Central memory CD8-positive, alpha-beta T cell (primary cell): ENCODE data around the gene SF3A1.

Source experiments
- ATAC-seq: fragments of 150-1000 bp; cut with Tn5 transposase; replicated peaks from 2 replicates; pipeline ENCODE4 v1.10.0; 2022; ENCODE audit warnings: mild to moderate bottlenecking, moderate FRiP score, moderate number of reproducible peaks; ENCODE audit not compliant: poor library complexity, severe bottlenecking; ENCODE audit errors: extremely low read depth
- DNase-seq, 2 donors: peaks; one replicate each; pipeline ENCODE4 v3.0.0; 2021; ENCODE audit warnings: low spot score in 2 of 2
- H3K27ac Mint-ChIP-seq: one replicate; pipeline ENCODE4 v1.8.0; 2022; ENCODE audit warnings: low read depth, mild to moderate bottlenecking, moderate library complexity, mixed read lengths
- H3K27me3 Mint-ChIP-seq: one replicate; pipeline ENCODE4 v1.8.0; 2022; ENCODE audit warnings: mixed read lengths
- H3K36me3 Mint-ChIP-seq: one replicate; pipeline ENCODE4 v1.8.0; 2022; ENCODE audit warnings: mild to moderate bottlenecking, moderate library complexity, mixed read lengths; ENCODE audit not compliant: insufficient read depth
- H3K4me1 Mint-ChIP-seq: one replicate; pipeline ENCODE4 v1.8.0; 2022; ENCODE audit warnings: mixed read lengths
- H3K4me3 Mint-ChIP-seq: one replicate; pipeline ENCODE4 v1.8.0; 2022; ENCODE audit warnings: mild to moderate bottlenecking, moderate library complexity, mixed read lengths
- H3K9me3 Mint-ChIP-seq: one replicate; pipeline ENCODE4 v1.8.0; 2022; ENCODE audit warnings: mixed read lengths

SF3A1 gene

DNA sequence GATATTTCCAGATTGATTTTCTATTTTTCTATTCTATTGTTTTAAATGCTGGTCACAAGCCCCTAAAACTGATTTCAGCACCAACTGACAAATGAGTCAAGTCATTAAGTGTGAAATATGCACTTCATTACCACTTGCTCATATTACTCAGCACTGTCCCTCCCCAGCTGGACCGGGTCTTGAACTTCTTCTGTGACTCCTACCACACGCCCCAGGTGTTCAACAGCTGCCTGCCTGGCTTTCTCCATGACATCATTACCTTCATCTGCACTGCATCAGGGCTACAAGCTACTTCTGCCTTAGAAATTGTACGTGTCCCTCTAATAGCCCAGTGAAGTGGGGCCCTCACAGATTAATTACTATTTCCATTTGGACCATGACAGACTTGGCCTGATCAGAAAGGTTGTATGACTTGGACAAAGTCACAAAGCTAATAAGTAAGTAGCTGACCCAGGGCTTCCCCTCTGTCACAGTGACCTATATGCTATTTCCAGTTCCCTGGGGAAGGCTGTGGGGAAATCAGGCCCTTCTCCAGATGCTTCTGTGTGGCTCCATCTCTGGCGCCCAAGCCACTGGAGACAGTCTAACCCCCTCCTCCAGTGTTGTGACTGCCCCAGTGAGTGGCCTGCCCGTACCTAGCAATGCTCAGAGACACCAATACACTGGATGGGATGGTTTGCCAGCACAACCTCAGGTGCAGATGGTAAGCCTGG lies 48.0 kb downstream of the SF3A1 start:
- no peaks in the 10 kb centered on the region for H3K9me3 Mint-ChIP-seq
- ATAC-seq (no peak), DNase-seq (no peak)
- peaks cover 9% of the 10 kb centered on the region for H3K36me3 Mint-ChIP-seq
- H3K27ac Mint-ChIP-seq, result peak overlapping the region; percentile 92
- H3K4me3 Mint-ChIP-seq, result peak overlapping the region; percentile 76
- H3K4me1 Mint-ChIP-seq, result peaks cover 91% of the 10 kb centered on the region
- H3K27me3 Mint-ChIP-seq, result no peaks in the 10 kb centered on the region

DNA sequence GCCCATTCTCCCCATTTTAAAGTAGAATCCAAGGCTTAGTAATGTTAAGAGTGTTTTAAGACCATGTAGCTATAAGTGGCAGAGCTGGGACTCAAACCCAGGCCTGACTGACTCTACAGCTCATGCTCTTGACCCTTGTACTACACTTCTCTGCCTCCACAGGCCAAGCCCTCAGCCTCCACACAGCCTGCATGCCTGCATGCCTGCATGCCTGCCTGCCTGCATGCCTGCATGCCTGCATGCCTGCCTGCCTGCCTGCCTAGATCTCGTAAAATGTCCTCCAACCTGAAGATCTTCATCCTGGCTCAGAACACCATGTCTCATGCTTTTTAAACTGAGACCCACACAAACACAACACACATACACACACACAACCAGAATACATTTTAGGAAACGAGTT lies 48.6 kb downstream of the SF3A1 start:
- ATAC-seq, result no peak
- H3K9me3 Mint-ChIP-seq, result no peaks in the 10 kb centered on the region

DNA sequence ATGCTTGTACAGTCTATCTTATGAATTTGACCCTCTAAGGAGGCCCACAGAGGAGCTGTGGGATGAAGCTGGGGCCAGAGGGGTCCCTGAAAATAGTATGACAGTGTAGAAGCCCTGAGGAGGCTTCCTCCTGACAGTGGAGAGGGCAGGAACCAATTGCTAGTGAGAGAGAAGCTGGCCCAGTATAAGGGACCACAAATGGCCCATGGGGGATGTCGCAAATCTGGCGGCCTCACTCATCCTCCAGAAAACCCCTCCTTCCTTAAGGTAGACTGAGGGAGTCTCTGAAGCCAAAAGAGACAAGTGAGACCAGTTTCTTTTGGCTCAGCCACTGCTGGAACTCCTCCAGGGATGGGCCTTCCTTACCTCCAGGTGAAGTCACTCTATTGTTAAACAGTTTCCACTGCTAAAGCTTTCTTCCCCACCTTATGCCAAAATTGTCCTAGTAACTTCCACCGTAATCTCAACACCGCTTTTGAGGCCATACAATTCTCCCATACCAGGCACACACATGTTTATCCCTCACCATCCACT lies 49.6 kb downstream of the SF3A1 start:
- Mint-ChIP-seq H3K4me1 (peaks cover 94% of the 10 kb centered on the region), H3K9me3 (no peaks in the 10 kb centered on the region), H3K4me3 (peak overlapping the region; percentile 76), H3K36me3 (peaks cover 12% of the 10 kb centered on the region), H3K27ac (peak overlapping the region; percentile 92), H3K27me3 (no peaks in the 10 kb centered on the region)
- no peak for DNase-seq
- no peak for ATAC-seq

More for the DNA sequence above, 48.6 kb downstream of the SF3A1 start:
- DNase-seq, result no peak
- Mint-ChIP-seq H3K27ac (peak overlapping the region; percentile 92), H3K36me3 (peaks cover 9% of the 10 kb centered on the region), H3K27me3 (no peaks in the 10 kb centered on the region), H3K4me3 (peak overlapping the region; percentile 76), H3K4me1 (peaks cover 94% of the 10 kb centered on the region)

DNA sequence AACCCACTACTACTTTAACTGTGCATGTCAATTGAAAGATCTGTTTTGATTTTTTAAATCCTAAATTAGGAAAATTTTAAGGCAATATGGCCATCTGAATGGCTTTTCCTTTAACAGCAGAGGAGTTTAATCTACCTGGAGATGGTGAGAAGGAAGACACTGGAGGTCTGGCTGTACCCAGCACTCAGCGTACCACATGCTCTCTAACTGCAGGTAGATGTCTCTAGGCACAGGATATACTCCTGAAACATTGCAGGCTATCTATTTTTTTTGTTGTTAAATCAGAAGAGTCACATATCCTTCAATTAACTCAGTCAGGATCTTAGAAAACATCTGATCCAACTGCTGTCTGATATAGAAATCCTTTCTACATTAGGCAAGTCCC lies 50.1 kb downstream of the SF3A1 start:
- Mint-ChIP-seq H3K9me3 (no peaks in the 10 kb centered on the region), H3K36me3 (peaks cover 12% of the 10 kb centered on the region), H3K4me3 (peak overlapping the region; percentile 76), H3K27me3 (no peaks in the 10 kb centered on the region), H3K27ac (peak overlapping the region; percentile 92), H3K4me1 (peaks cover 94% of the 10 kb centered on the region)
- no peak for DNase-seq
- peak; percentile 25 for ATAC-seq

DNA sequence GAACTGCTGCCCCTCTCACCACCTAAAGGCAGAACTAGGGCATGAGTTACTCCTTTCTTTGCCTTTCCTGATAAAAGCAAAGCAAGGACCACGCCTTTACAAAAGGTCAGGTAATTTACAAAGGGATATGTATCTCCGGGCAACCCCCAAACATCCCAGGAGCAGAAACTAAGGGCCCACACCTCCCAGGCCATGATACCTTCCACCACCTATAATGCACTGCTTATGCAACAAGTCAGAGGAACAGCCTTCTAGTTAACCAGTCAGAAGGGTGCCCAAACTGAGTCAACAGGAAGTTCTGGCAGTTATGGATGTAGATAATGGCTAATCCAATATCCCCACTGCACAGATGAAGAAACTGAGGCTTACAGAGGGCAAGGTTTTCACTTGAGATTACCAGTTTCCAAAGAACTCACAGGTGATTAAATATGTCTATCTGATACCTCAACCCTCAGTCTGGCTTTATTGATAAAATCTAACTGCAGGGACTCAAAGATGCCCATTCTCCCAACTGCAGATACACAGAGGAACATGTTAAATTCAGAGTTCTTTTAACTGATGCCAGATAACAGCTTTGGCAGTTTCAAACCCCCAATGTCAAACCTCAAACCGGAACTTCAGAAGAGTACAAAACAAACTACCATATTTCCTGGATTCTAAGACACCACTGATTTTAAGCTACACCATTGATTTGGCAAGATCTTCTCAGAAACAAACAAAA lies 50.6 kb downstream of the SF3A1 start:
- ATAC-seq (peak; percentile 74), DNase-seq (no peak)
- Mint-ChIP-seq H3K36me3 (peaks cover 12% of the 10 kb centered on the region), H3K4me3 (peak overlapping the region; percentile 76), H3K27me3 (no peaks in the 10 kb centered on the region), H3K4me1 (peaks cover 94% of the 10 kb centered on the region), H3K27ac (peak overlapping the region; percentile 92), H3K9me3 (no peaks in the 10 kb centered on the region)

DNA sequence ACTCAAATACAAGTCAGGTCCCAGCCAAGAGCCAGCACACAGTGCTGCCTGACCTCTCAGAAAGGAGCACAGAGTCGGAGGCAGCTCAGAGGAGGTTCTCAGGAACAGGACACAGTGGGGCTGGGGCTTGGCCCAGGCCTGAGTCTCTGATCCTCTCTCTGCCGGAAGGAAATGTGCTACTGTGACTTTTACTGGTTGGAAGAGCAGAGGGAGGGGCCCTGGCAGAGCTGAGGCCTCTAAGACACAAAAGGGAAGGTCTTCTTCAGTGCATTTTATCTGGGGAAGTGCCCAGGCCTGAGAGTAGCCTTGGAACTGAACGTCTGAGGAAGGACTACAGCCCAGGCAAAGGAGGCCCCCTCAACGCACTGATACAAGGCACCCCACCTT lies 51.2 kb downstream of the SF3A1 start:
- DNase-seq, result peak; percentile 31 to 35
- H3K4me1 Mint-ChIP-seq, result peaks cover 92% of the 10 kb centered on the region

DNA sequence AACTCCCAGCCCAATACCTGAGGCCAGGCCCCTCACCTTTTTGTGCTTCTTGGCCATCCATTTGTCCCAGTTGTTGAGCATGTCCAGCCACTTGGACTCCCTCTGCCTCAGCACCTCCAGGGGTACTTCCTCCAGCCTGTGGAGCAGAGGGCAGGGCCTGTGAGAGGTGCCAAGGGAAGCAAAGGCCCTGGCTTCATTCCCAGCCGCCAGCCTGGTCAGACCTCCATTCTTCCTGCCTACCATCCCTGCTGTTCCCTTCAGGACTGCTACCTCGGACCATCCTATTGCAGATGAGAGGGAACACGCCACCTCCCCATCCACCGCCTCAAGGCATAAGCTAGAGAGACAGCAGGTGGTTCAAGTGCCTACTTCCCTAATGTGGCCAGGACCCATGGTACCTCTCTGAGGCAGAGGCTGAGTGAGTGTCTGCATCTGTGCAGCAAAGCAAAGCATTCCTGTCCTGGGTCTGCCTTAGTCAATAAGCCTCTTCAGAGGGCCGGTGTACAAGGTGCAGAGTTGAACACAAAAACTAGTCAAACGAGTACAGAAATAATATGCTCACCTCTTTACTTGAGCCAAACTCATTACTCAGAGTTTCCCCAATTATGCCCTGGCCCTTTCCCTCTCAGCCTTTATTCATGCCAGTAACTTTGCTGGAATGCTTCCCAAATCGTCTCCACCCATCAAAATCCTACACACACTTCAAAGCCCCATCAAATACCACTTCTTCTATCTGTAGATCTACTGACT lies 52.0 kb downstream of the SF3A1 start:
- ATAC-seq, result no peak
- H3K36me3 Mint-ChIP-seq, result peaks cover 12% of the 10 kb centered on the region

More for the DNA sequence above, 51.2 kb downstream of the SF3A1 start:
- peaks cover 9% of the 10 kb centered on the region for H3K36me3 Mint-ChIP-seq
- no peaks in the 10 kb centered on the region for H3K27me3 Mint-ChIP-seq
- ATAC-seq, result peak; percentile 61
- H3K4me3 Mint-ChIP-seq, result peak overlapping the region; percentile 76
- no peaks in the 10 kb centered on the region for H3K9me3 Mint-ChIP-seq
- H3K27ac Mint-ChIP-seq, result peak overlapping the region; percentile 92

DNA sequence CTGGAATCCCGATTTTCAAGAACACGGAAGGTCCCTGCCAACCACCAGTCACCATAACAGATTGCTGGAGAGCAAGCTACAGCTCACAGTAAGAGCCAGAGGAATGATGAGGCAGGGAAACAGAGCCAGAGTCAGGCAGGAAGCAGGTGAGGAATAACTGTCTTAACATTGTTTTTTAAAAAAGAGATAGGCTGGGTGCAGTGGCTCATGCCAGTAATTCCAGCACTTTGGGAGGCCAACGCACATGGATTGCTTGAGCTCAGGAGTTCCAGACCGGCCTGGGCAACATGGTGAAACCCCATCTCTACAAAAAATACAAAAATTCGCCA lies 53.9 kb downstream of the SF3A1 start:
- Mint-ChIP-seq H3K27ac (peak overlapping the region; percentile 92), H3K9me3 (no peaks in the 10 kb centered on the region), H3K36me3 (peaks cover 22% of the 10 kb centered on the region), H3K4me1 (peaks cover 78% of the 10 kb centered on the region), H3K4me3 (peak overlapping the region; percentile 60), H3K27me3 (no peaks in the 10 kb centered on the region)
- ATAC-seq (no peak), DNase-seq (no peak)

More for the DNA sequence above, 52.0 kb downstream of the SF3A1 start:
- DNase-seq, result no peak
- H3K9me3 Mint-ChIP-seq, result no peaks in the 10 kb centered on the region
- H3K4me1 Mint-ChIP-seq, result peaks cover 84% of the 10 kb centered on the region
- no peaks in the 10 kb centered on the region for H3K27me3 Mint-ChIP-seq
- peak overlapping the region; percentile 76 for H3K4me3 Mint-ChIP-seq
- peak overlapping the region; percentile 92 for H3K27ac Mint-ChIP-seq

DNA sequence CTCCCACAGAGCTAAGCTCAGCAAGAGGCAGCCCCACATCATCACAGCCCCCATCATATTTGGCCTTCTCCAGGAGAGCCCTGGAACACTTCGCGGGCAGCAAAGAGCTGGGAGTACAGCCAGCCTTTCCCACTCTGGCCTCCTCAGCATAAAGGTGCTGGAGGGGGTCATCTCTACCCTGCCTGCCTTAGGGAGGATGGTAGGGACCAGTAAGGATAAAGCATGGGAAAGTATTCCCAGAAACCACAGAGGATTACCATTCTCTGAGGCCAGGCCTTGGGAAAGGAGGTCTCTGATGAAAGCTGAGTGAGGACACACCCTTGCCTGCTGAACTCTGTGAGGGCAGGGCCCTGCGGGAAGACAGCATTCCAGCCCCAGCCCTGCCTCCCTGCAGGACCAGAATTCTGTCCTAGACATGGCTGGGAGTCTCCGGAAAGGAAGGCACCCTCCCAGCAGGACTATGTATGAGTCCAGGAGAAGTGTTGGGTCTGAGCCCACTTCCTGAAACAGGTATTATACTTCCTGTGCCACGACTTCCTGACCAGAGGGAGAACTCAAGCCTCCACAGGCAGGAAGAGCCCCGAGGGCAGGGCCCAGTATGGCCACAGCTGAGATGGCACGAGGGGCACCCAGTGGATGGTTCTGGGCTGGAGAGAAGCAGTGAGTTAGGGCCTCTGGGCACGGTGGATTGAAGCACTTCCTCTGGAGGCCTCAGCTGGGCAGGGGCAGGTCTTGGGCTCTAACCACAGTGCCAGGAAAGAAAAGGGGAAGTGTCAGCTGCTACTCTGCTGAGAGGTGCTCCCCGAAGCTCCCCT lies 54.5 kb downstream of the SF3A1 start:
- no peaks in the 10 kb centered on the region for H3K9me3 Mint-ChIP-seq
- H3K36me3 Mint-ChIP-seq, result peaks cover 23% of the 10 kb centered on the region
- ATAC-seq (no peak), DNase-seq (no peak)
- no peaks in the 10 kb centered on the region for H3K27me3 Mint-ChIP-seq
- H3K4me3 Mint-ChIP-seq, result peak overlapping the region; percentile 63
- H3K27ac Mint-ChIP-seq, result peak overlapping the region; percentile 92
- H3K4me1 Mint-ChIP-seq, result peaks cover 73% of the 10 kb centered on the region

DNA sequence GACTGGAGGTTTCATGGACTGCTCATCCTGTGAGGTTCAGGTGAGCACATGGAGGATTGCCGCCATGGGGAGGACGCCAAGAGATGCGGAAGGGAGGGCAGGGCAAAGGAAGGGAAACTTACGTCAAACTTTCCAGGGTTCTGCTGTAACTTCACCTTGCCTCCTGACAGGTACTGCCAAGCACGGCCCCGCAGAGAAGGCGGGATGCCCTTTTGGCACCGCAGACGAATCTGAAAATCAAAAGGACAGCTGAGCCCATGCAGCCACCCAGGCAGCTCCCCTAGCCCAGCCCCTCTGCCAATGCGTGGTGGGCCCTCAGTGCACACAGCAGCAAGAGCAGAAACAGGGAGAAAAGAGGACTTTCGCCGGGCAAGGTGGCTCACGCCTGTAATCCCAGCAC lies 57.4 kb downstream of the SF3A1 start:
- H3K9me3 Mint-ChIP-seq, result no peaks in the 10 kb centered on the region
- DNase-seq, result no peak
- no peak overlapping the region for H3K4me3 Mint-ChIP-seq
- peaks cover 49% of the 10 kb centered on the region for H3K4me1 Mint-ChIP-seq
- peaks cover 24% of the 10 kb centered on the region for H3K36me3 Mint-ChIP-seq
- H3K27ac Mint-ChIP-seq, result peak overlapping the region; percentile 64
- H3K27me3 Mint-ChIP-seq, result no peaks in the 10 kb centered on the region
- no peak for ATAC-seq

DNA sequence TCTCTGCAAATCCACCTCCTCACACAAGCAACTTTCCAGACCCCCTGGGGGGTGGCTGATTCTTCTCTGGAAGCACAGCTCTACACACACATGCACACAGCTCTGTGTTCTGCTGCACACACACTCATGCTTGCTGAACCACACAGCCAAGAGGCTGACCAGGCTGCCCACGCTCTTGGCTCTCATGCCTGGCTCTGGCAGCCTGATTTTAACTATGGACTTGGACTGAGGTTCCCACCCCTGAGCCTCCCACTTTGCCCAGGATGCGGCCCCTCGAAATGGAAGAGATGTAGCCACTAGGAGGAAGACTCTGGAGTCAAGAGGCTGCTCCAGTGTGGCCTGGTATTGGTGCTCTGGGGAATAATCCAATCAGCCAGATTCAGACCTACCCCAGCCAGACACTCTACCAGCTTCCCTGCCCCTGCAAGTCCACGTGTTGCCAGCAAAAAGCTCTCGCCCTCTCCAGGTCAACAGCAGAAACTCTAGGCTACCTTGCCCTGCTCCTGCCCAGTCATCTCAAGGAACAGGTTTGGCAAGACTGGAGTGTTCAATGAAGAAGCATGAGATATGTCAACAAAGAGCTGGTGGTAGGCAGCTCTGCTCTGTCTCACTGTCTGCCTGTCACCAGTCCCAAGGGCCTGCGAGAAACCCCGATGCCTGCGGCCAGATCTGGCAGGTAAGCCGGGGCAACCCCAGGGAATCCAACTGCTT lies 58.5 kb downstream of the SF3A1 start:
- no peaks in the 10 kb centered on the region for H3K27me3 Mint-ChIP-seq
- H3K27ac Mint-ChIP-seq, result peak overlapping the region; percentile 64
- DNase-seq, result no peak
- peaks cover 37% of the 10 kb centered on the region for H3K4me1 Mint-ChIP-seq
- H3K36me3 Mint-ChIP-seq, result peaks cover 31% of the 10 kb centered on the region
- H3K9me3 Mint-ChIP-seq, result no peaks in the 10 kb centered on the region
- no peak overlapping the region for H3K4me3 Mint-ChIP-seq
- no peak for ATAC-seq
